GM12878 (cell line): ENCODE measurements around the gene GATA2. TPM values are rescaled to one million over a fixed set of nuclear protein-coding genes. Genes with fewer than 3 reads are reported as not detected.

Experiments
- ATAC-seq: fragments of 200-7000 bp; cut with Tn5 transposase; 3 replicates; pipeline ENCODE4 v1.9.1; 2020; ENCODE audit warnings: mild to moderate bottlenecking, moderate library complexity
- BruUV-seq: library from RNA; stranded (reverse); fragments of 400-500 nt; replicated peaks from 2 replicates; lab custom pipeline; 2021; lab: Mats Ljungman, UMichigan
- CTCF ChIA-PET: fragments of 300-600 bp; sonication (Branson Sonifier 250); formaldehyde crosslinking; extraction: SDS; loops from one replicate; lab custom pipeline; 2021; ENCODE audit warnings: inconsistent platforms; lab: Yijun Ruan, JAX
- POLR2A ChIA-PET: fragments of 350-600 bp; formaldehyde crosslinking; extraction: SDS; loops from one replicate; lab custom pipeline; 2021; ENCODE audit warnings: inconsistent platforms; lab: Charles Lee
- RAD21 ChIA-PET: fragments of 300-600 bp; sonication (Branson Sonifier 250); formaldehyde crosslinking; loops from one replicate; lab custom pipeline; 2023; ENCODE audit warnings: antibody characterized with exemption; ENCODE audit not compliant: unreplicated experiment; lab: Charles Lee
- SMC1A ChIA-PET: fragments of 300-600 bp; sonication (Branson Sonifier 250); formaldehyde crosslinking; loops from one replicate; lab custom pipeline; 2023; ENCODE audit not compliant: unreplicated experiment, uncharacterized antibody; lab: Charles Lee
- DNase-seq: peaks from one replicate; pipeline ENCODE4 v3.0.0-alpha.2; 2011; ENCODE audit warnings: low read depth, low spot score
- FAIRE-seq: peaks from 3 replicates; lab custom pipeline; 2011; peaks lifted over from hg19 to GRCh38; lab: Jason Lieb, UNC
- H2AFZ ChIP-seq: 2 replicates; pipeline ENCODE4 v1.6.0; 2011; ENCODE audit warnings: low read depth, low read length, control low read depth; ENCODE audit not compliant: control insufficient read depth
- H3K27ac ChIP-seq: 2 replicates; pipeline ENCODE4 v1.5.1; 2011; ENCODE audit warnings: control low read depth; ENCODE audit not compliant: control insufficient read depth, insufficient read depth
- H3K27me3 ChIP-seq, 2 experiments: replicated peaks in 1 of 2; 2 replicates each; pipeline versions ENCODE4 v1.6.0 to v1.6.1; 2011; ENCODE audit warnings: low read length in 1 of 2; ENCODE audit not compliant: control insufficient read depth in 2 of 2, insufficient read depth in 2 of 2
- H3K36me3 ChIP-seq, 2 experiments: 2 replicates each; pipeline ENCODE4 v1.5.1; 2011; ENCODE audit warnings: low read length in 1 of 2; ENCODE audit not compliant: control insufficient read depth in 2 of 2, insufficient read depth in 2 of 2
- H3K4me1 ChIP-seq: 2 replicates; pipeline ENCODE4 v1.6.1; 2011; ENCODE audit warnings: mild to moderate bottlenecking, low read length, moderate library complexity, mixed read lengths; ENCODE audit not compliant: control insufficient read depth, insufficient read depth
- H3K4me2 ChIP-seq: 2 replicates; pipeline ENCODE4 v1.6.0; 2011; ENCODE audit warnings: control low read depth; ENCODE audit not compliant: control insufficient read depth, insufficient read depth
- H3K4me3 ChIP-seq: fragments of 200-600 bp; sonication (generic); 2 replicates; pipeline ENCODE4 v1.5.1; 2016
- H3K79me2 ChIP-seq: 2 replicates; pipeline ENCODE4 v1.6.0; 2011; ENCODE audit warnings: low read length; ENCODE audit not compliant: control insufficient read depth, insufficient read depth
- H3K9ac ChIP-seq: 2 replicates; pipeline ENCODE4 v1.8.0; 2011; ENCODE audit warnings: low read length, control low read depth, mixed read lengths; ENCODE audit not compliant: control insufficient read depth, insufficient read depth
- H3K9me3 ChIP-seq: replicated peaks from 3 replicates; pipeline ENCODE4 v1.5.1; 2011; ENCODE audit warnings: mild to moderate bottlenecking, low read length; ENCODE audit not compliant: control insufficient read depth, insufficient read depth
- H4K20me1 ChIP-seq: 2 replicates; pipeline ENCODE4 v1.6.0; 2011; ENCODE audit not compliant: control insufficient read depth, insufficient read depth
- BHLHE40 ChIP-seq, 2 experiments: fragments of 450-650 bp in 1 of 2; IDR thresholded peaks; 2 replicates each; pipeline ENCODE4 v1.6.1; 2011 to 2017; ENCODE audit warnings: low read depth in 2 of 2, borderline replicate concordance in 1 of 2, improper control_type of control experiment in 1 of 2, low read length in 1 of 2, mild to moderate bottlenecking in 1 of 2
- CBX5 ChIP-seq: sonication (generic); IDR thresholded peaks from 2 replicates; pipeline ENCODE4 v1.6.1; 2016; ENCODE audit warnings: low read depth, moderate library complexity, mild to moderate bottlenecking, inconsistent platforms
- EGR1 ChIP-seq, 2 experiments: IDR thresholded peaks; 1 replicate in 1 of 2; 2 replicates in 1 of 2; pipeline ENCODE4 v1.6.1; 2011 to 2012; ENCODE audit warnings: low read depth in 2 of 2, low read length in 2 of 2, borderline replicate concordance in 1 of 2, mild to moderate bottlenecking in 1 of 2, moderate library complexity in 1 of 2
- EZH2 ChIP-seq: IDR thresholded peaks from 2 replicates; pipeline ENCODE4 v1.6.1; 2012; ENCODE audit warnings: low read depth, mild to moderate bottlenecking, control low read depth, inconsistent platforms, low read length, borderline replicate concordance; ENCODE audit not compliant: control insufficient read depth
- FOXK2 ChIP-seq: fragments of 450-650 bp; IDR thresholded peaks from 2 replicates; pipeline ENCODE4 v1.6.1; 2017; ENCODE audit warnings: mild to moderate bottlenecking, moderate library complexity
- HCFC1 ChIP-seq: fragments of 150-350 bp; IDR thresholded peaks from 2 replicates; pipeline ENCODE4 v1.6.1; 2014; ENCODE audit warnings: low read length
- IKZF2 ChIP-seq, 2 experiments: fragments of 450-650 bp; IDR thresholded peaks; 2 replicates each; pipeline ENCODE4 v1.6.1; 2017; ENCODE audit warnings: mild to moderate bottlenecking in 2 of 2, moderate library complexity in 2 of 2
- MEF2A ChIP-seq: IDR thresholded peaks from 2 replicates; pipeline ENCODE4 v1.6.1; 2011; ENCODE audit warnings: low read depth, mild to moderate bottlenecking, low read length, moderate library complexity; ENCODE audit not compliant: insufficient read depth
- PAX5 ChIP-seq: IDR thresholded peaks from 2 replicates; pipeline ENCODE4 v1.6.1; 2011; ENCODE audit warnings: low read depth, low read length, borderline replicate concordance
- SMARCA5 ChIP-seq: fragments of 450-650 bp; IDR thresholded peaks from 2 replicates; pipeline ENCODE4 v1.6.1; 2017; ENCODE audit warnings: mild to moderate bottlenecking
- TCF12 ChIP-seq: IDR thresholded peaks from 2 replicates; pipeline ENCODE4 v1.6.1; 2011; ENCODE audit warnings: low read depth, mild to moderate bottlenecking, low read length
- YY1 ChIP-seq: IDR thresholded peaks from 2 replicates; pipeline ENCODE4 v1.6.1; 2011; ENCODE audit warnings: low read depth, mild to moderate bottlenecking, low read length
- ZNF207 ChIP-seq: fragments of 450-650 bp; IDR thresholded peaks from 2 replicates; pipeline ENCODE4 v1.6.1; 2014; ENCODE audit warnings: antibody characterized with exemption, mild to moderate bottlenecking, borderline replicate concordance
- ZZZ3 ChIP-seq: IDR thresholded peaks from 2 replicates; pipeline ENCODE4 v1.6.1; 2011; ENCODE audit warnings: low read depth; ENCODE audit not compliant: control insufficient read depth, insufficient read length
- WGBS: methylation state at CpG from one replicate; pipeline ENCODE4 v1.1.6; 2016; ENCODE audit warnings: low lambda C conversion rate; ENCODE audit not compliant: insufficient replicate concordance, insufficient coverage; ENCODE audit errors: missing lambda C conversion rate; 5-methylcytosine and 5-hydroxymethylcytosine counted together
- in situ Hi-C: fragments of 300-500 bp; cut with MboI; formaldehyde crosslinking; loops from 9 replicates; pipeline ENCODE4 v1.14.3; 2018; ENCODE audit warnings: mixed read lengths
- intact Hi-C: fragments of 100-400 bp; cut with micrococcal nuclease; formaldehyde crosslinking; loops from one replicate; pipeline ENCODE4 v1.14.2; 2022; ENCODE audit not compliant: unreplicated experiment
- polyA plus RNA-seq, 11 experiments: library from polyadenylated mRNA; depleted of rRNA in 4 of 11; unstranded in 6 of 11; stranded (reverse) in 5 of 11; fragments of >200 nt; fragmentation: Nextera tagmentation in 4 of 11; fragmentation: Illumina TruSeq in 1 of 11; extraction: Ambion mirVana in 4 of 11; extraction: Trizol in 1 of 11; gene quantifications; 1 replicate in 1 of 11; 2 replicates in 10 of 11; pipeline versions ENCODE4 v1.2.1 to v1.2.3, GENCODE V29; 2011 to 2016; ENCODE audit warnings: inconsistent platforms in 2 of 11, missing spikeins in 2 of 11, low read depth in 1 of 11
- total RNA-seq, 4 experiments: library from RNA; depleted of rRNA in 3 of 4; stranded (reverse); fragments of >200 nt in 3 of 4; fragmentation: Illumina TruSeq in 1 of 4; extraction: Trizol in 1 of 4; gene quantifications; 2 replicates each; pipeline versions ENCODE4 v1.2.1 to v1.2.3, GENCODE V29; 2013 to 2021
- TF ChIP-seq, protein P1 (sequence below), 3 experiments: IDR thresholded peaks in 2 of 3; conservative IDR thresholded peaks in 1 of 3; 2 replicates each; pipeline ENCODE4 v1.5.1; 2011; ENCODE audit warnings: low read depth in 3 of 3, low read length in 3 of 3, mild to moderate bottlenecking in 3 of 3, control low read depth in 2 of 3, moderate library complexity in 2 of 3, inconsistent platforms in 1 of 3, mixed read lengths in 1 of 3; ENCODE audit not compliant: control insufficient read depth in 2 of 3, insufficient read depth in 1 of 3; ENCODE audit errors: extremely low read depth in 1 of 3
- TF ChIP-seq, protein P2 (sequence below): IDR thresholded peaks from 2 replicates; pipeline ENCODE4 v1.6.1; 2011; ENCODE audit warnings: borderline replicate concordance, low read depth, mild to moderate bottlenecking, moderate library complexity, low read length; ENCODE audit not compliant: insufficient read depth, poor library complexity, severe bottlenecking
- TF ChIP-seq, protein P3 (sequence below): IDR thresholded peaks from 2 replicates; pipeline ENCODE4 v1.6.1; 2011; ENCODE audit warnings: low read depth, low read length, improper control_type of control experiment, borderline replicate concordance

The GATA2 gene
- total and polyA plus RNA-seq, 10 of the 15 experiments (the other 5 are each of a cell fraction or from before 2014, with no cell fraction given) = 0.56 TPM; not detected in 9

DNA sequence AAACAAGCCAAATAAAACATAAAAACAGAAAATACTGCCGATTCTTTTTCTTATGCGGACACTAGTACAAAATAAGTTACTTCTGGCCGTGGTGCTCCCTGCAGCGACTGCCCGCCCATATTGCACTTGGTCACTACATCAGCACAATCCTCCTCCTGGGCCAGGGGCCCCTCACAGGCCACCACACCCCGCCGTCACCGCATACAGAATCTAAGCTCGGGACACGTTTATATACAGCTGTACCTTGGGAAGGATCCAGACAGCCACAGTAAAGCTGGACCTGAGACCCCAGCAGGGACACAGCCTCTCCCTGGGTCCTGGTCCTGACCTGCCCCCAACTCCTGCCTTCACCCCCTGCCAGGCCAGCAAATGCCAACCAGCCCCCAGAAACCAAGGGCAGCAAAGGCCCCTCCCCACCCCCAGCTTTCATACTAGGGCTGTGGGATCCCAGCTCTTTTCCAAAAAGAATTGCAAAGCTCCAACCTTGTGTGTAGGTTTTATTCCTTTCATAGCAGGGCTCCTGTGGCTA, 13.4 kb downstream of the GATA2 start (continued):
- TF ChIP-seq EZH2 (no peak), HCFC1 (no peak)

DNA sequence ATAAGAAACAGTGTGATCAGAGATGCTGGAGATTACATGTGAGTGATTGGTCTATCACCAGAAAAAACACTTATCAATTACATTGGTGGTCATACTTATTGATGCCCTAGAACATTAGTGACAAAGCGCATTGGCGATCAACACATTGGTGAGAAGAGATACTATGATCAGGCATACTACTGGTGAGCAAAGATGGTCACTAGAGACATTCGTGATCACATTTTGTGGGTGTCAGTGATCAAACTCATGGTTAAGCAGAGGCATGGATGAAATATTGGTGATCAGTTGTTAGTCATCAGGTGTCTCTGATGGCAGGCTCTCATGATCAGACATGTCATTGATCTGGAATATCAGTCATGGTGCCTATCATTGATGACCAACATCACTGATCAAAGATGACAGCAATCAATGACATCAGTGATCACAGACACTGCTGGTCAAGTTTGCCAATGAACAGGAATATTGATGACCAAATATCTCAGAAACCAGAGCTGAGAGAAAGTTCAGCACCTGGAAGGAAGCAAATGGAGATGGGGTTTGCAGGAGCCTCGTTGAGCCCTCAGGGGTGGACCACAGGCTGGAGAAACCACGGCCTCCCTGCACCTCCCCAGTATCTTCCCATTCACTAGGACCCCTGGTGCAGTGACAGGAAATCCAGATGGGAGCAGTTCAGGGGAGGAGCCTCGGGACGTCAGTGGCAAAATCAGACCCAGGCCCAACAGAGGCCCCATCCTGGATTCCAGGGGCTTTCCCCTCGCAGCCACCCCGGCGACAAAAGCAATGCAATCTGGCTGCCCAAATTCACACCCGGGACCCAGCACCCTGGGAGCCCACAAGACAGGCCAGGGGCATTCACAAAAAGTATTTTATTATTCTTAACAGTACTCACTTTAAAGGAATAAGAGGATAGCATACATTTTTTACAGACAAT, 14.2 kb downstream of the GATA2 start:
- Histone ChIP-seq H3K9me3 (no peaks in the 10 kb centered on the region), H2AFZ (no peak overlapping the region), H3K4me3 (no peak overlapping the region), H3K27ac (no peak overlapping the region), H3K79me2 (no peaks in the 10 kb centered on the region), H3K36me3 (no peaks in the 10 kb centered on the region), H3K27me3 (peaks cover 4 to 5% of the 10 kb centered on the region in 2 experiments), H3K9ac (no peak overlapping the region), H4K20me1 (no peaks in the 10 kb centered on the region), H3K4me2 (no peak overlapping the region), H3K4me1 (no peaks in the 10 kb centered on the region)
- DNase-seq (no peak), ATAC-seq (no peak), FAIRE-seq (no peak)
- WGBS = 25% methylated on average over 11 of the region's 11 CpGs
- ChIA-PET SMC1A (no interaction called here), CTCF (no interaction called here), POLR2A (no interaction called here), RAD21 (no interaction called here)
- in situ Hi-C loops (no loop called here), intact Hi-C loops (no loop called here)
- no TSS peak for BruUV-seq
- TF ChIP-seq CBX5 (no peak), YY1 (no peak), SMARCA5 (no peak), MEF2A (no peak), ZNF207 (no peak), EGR1 (IDR thresholded peaks at IDR 0.05; ENCODE audit: borderline replicate concordance in 1 of 2, low read depth in 2 of 2, low read length in 2 of 2) (no peak), PAX5 (no peak), FOXK2 (no peak), IKZF2 (IDR thresholded peaks at IDR 0.05) (no peak), TCF12 (no peak), BHLHE40 (IDR thresholded peaks at IDR 0.05; ENCODE audit: borderline replicate concordance in 1 of 2, low read depth in 2 of 2, low read length in 1 of 2) (no peak), ZZZ3 (no peak)
- TF ChIP-seq, protein P1, sequence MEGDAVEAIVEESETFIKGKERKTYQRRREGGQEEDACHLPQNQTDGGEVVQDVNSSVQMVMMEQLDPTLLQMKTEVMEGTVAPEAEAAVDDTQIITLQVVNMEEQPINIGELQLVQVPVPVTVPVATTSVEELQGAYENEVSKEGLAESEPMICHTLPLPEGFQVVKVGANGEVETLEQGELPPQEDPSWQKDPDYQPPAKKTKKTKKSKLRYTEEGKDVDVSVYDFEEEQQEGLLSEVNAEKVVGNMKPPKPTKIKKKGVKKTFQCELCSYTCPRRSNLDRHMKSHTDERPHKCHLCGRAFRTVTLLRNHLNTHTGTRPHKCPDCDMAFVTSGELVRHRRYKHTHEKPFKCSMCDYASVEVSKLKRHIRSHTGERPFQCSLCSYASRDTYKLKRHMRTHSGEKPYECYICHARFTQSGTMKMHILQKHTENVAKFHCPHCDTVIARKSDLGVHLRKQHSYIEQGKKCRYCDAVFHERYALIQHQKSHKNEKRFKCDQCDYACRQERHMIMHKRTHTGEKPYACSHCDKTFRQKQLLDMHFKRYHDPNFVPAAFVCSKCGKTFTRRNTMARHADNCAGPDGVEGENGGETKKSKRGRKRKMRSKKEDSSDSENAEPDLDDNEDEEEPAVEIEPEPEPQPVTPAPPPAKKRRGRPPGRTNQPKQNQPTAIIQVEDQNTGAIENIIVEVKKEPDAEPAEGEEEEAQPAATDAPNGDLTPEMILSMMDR (IDR thresholded peaks at IDR 0.05 in 2 of 3, conservative IDR thresholded peaks at IDR 0.05 in 1 of 3; ENCODE audit: control insufficient read depth in 2 of 3, extremely low read depth in 1 of 3, insufficient read depth in 1 of 3, low read depth in 3 of 3, low read length in 3 of 3) = no peak
- TF ChIP-seq, protein P2, sequence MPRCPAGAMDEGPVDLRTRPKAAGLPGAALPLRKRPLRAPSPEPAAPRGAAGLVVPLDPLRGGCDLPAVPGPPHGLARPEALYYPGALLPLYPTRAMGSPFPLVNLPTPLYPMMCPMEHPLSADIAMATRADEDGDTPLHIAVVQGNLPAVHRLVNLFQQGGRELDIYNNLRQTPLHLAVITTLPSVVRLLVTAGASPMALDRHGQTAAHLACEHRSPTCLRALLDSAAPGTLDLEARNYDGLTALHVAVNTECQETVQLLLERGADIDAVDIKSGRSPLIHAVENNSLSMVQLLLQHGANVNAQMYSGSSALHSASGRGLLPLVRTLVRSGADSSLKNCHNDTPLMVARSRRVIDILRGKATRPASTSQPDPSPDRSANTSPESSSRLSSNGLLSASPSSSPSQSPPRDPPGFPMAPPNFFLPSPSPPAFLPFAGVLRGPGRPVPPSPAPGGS = no peak
- TF ChIP-seq, protein P3, sequence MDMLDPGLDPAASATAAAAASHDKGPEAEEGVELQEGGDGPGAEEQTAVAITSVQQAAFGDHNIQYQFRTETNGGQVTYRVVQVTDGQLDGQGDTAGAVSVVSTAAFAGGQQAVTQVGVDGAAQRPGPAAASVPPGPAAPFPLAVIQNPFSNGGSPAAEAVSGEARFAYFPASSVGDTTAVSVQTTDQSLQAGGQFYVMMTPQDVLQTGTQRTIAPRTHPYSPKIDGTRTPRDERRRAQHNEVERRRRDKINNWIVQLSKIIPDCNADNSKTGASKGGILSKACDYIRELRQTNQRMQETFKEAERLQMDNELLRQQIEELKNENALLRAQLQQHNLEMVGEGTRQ = no peak
